ENCODE results near the gene MTX3. TPM values are rescaled to one million over a fixed set of nuclear protein-coding genes. Genes with fewer than 3 reads are reported as not detected.

Gene MTX3
- polyA plus RNA-seq, 3 donors = 22.5 to 33.6 (median 24.0) TPM

- no peak for DNase-seq (ENCODE audit: extremely low read depth in 1 of 11, low read depth in 9 of 11, low spot score in 4 of 11)
These were observed 2.0 kb upstream of the MTX3 start for GRCh38 chr5:79992891-79993657.

- DNase-seq (ENCODE audit: extremely low read depth in 1 of 11, low read depth in 9 of 11, low spot score in 4 of 11) = peak in 1 of 11 donors; percentile 2
These were observed 861 bp downstream of the MTX3 start for GRCh38 chr5:79990205-79990597.

- no peak for DNase-seq (ENCODE audit: extremely low read depth in 1 of 11, low read depth in 9 of 11, low spot score in 4 of 11)
These were observed 4.8 kb downstream of the MTX3 start for GRCh38 chr5:79986260-79986659.

- DNase-seq (ENCODE audit: extremely low read depth in 1 of 11, low read depth in 9 of 11, low spot score in 4 of 11) = no peak
These were observed 5.8 kb downstream of the MTX3 start for GRCh38 chr5:79985288-79985687.

GRCh38 chr5:79984363-79984762 is 6.7 kb downstream of the MTX3 start:
- DNase-seq (ENCODE audit: extremely low read depth in 1 of 11, low read depth in 9 of 11, low spot score in 4 of 11) = no peak

- DNase-seq (ENCODE audit: extremely low read depth in 1 of 11, low read depth in 9 of 11, low spot score in 4 of 11) = no peak
These were observed 7.4 kb downstream of the MTX3 start for GRCh38 chr5:79983618-79984017.

- DNase-seq (ENCODE audit: extremely low read depth in 1 of 11, low read depth in 9 of 11, low spot score in 4 of 11) = no peak
These were observed 8.9 kb downstream of the MTX3 start for GRCh38 chr5:79982136-79982535.

- no peak for DNase-seq (ENCODE audit: extremely low read depth in 1 of 11, low read depth in 9 of 11, low spot score in 4 of 11)
These were observed 14.1 kb downstream of the MTX3 start for GRCh38 chr5:79976759-79977515.

GRCh38 chr5:79975422-79975821 is 15.6 kb downstream of the MTX3 start:
- DNase-seq (ENCODE audit: extremely low read depth in 1 of 11, low read depth in 9 of 11, low spot score in 4 of 11) = no peak

GRCh38 chr5:79974886-79975285 is 16.2 kb downstream of the MTX3 start:
- no peak for DNase-seq (ENCODE audit: extremely low read depth in 1 of 11, low read depth in 9 of 11, low spot score in 4 of 11)

- no peak for DNase-seq (ENCODE audit: extremely low read depth in 1 of 11, low read depth in 9 of 11, low spot score in 4 of 11)
These were observed 17.1 kb downstream of the MTX3 start for GRCh38 chr5:79973996-79974395.

GRCh38 chr5:79973511-79973910 is 17.6 kb downstream of the MTX3 start:
- no peak for DNase-seq (ENCODE audit: extremely low read depth in 1 of 11, low read depth in 9 of 11, low spot score in 4 of 11)

GRCh38 chr5:79971156-79971555 is 19.9 kb downstream of the MTX3 start:
- DNase-seq (ENCODE audit: extremely low read depth in 1 of 11, low read depth in 9 of 11, low spot score in 4 of 11) = no peak

GRCh38 chr5:79966448-79966847 is 24.6 kb downstream of the MTX3 start:
- no peak for DNase-seq (ENCODE audit: extremely low read depth in 1 of 11, low read depth in 9 of 11, low spot score in 4 of 11)

GRCh38 chr5:79964136-79964535 is 26.9 kb downstream of the MTX3 start:
- no peak for DNase-seq (ENCODE audit: extremely low read depth in 1 of 11, low read depth in 9 of 11, low spot score in 4 of 11)

GRCh38 chr5:79963261-79964061 is 27.6 kb downstream of the MTX3 start:
- DNase-seq (ENCODE audit: extremely low read depth in 1 of 11, low read depth in 9 of 11, low spot score in 4 of 11) = no peak

- DNase-seq (ENCODE audit: extremely low read depth in 1 of 11, low read depth in 9 of 11, low spot score in 4 of 11) = no peak
These were observed 28.4 kb downstream of the MTX3 start for GRCh38 chr5:79962575-79963222.

GRCh38 chr5:79961716-79962574 is 29.1 kb downstream of the MTX3 start:
- no peak for DNase-seq (ENCODE audit: extremely low read depth in 1 of 11, low read depth in 9 of 11, low spot score in 4 of 11)

Data from renal cortex interstitium (tissue), 11 donors.